Measurements from ENCODE around the gene ARHGAP18. TPM values are rescaled to one million over a fixed set of nuclear protein-coding genes. Genes with fewer than 3 reads are reported as not detected.

Gene ARHGAP18, protein sequence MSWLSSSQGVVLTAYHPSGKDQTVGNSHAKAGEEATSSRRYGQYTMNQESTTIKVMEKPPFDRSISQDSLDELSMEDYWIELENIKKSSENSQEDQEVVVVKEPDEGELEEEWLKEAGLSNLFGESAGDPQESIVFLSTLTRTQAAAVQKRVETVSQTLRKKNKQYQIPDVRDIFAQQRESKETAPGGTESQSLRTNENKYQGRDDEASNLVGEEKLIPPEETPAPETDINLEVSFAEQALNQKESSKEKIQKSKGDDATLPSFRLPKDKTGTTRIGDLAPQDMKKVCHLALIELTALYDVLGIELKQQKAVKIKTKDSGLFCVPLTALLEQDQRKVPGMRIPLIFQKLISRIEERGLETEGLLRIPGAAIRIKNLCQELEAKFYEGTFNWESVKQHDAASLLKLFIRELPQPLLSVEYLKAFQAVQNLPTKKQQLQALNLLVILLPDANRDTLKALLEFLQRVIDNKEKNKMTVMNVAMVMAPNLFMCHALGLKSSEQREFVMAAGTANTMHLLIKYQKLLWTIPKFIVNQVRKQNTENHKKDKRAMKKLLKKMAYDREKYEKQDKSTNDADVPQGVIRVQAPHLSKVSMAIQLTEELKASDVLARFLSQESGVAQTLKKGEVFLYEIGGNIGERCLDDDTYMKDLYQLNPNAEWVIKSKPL
- total RNA-seq, result 45.6 and 90.2 TPM in 2 replicates

DNA sequence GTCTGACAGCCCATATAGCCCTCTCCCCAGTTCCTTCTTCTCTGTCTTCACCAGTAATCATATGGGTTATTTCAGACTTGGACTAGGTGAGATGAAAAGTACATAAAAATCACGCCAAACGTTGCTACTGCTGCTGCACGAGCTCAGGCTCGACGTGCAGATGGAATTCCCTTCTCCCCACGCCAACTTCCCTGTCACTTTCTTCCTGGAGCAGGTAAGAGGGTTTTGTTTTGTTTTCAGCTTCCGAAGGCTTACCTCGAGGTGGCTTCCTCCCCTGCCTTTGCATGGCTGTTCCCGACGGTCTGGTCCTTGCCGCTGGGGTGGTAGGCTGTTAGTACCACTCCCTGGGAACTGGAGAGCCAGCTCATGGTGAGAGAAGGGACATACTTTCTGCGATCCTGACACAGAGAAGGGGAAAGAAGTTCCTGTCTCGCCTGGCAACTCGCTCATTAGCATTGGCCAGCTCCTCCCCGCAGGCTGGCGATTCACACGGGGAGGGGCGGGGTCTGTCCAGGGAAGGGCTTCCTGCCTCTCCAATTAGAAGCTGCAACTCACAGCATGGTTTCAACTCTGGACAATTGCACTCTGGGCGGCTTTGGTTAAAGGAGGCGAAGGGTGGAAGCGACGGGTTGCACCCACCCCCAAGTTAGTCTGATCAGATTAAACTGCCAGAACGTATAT lies at the start of gene ARHGAP18:
Gene ARHGAP18, minus strand, starts transcription at position 409 of the 681 bp plus-strand sequence. Its CDS starts 41 bp downstream, at position 368.

Other genes starting within 250 kb of the ARHGAP18 start
- gene TMEM244, start 151.1 kb upstream of the ARHGAP18 start, total RNA-seq, result 0.66 TPM in 1 of 2 replicates, not detected in the other

Data from uterine smooth muscle cell (primary cell).